ENCODE data around the gene MS4A18. TPM values are rescaled to one million over a fixed set of nuclear protein-coding genes. Genes with fewer than 3 reads are reported as not detected.
A peak's percentile ranks its signal among the peaks of the same experiment; 100 is the strongest.

Gene MS4A18
- total RNA-seq, 1 donor from 2014 or later: not detected

GRCh38 chr11:60763692-60764369 is 39.3 kb downstream of the MS4A18 start:
- Mint-ChIP-seq H3K27ac (no peak overlapping the region), H3K4me3 (no peak overlapping the region), H3K36me3 (ENCODE audit: low read depth) (no peaks in the 10 kb centered on the region), H3K4me1 (ENCODE audit: low read depth) (peaks cover 7% of the 10 kb centered on the region), H3K9me3 (no peaks in the 10 kb centered on the region), H3K27me3 (ENCODE audit: insufficient read depth) (peaks cover 26% of the 10 kb centered on the region)
- DNase-seq (ENCODE audit: low spot score): no peak
- intact Hi-C loops (cut with micrococcal nuclease): no loop called here

- Mint-ChIP-seq H3K9me3 (no peaks in the 10 kb centered on the region), H3K27ac (no peak overlapping the region)
- intact Hi-C loops (cut with micrococcal nuclease): no loop called here
Measured at GRCh38 chr11:60764879-60765278, 40.4 kb downstream of the MS4A18 start.

GRCh38 chr11:60765355-60765754 is 40.8 kb downstream of the MS4A18 start:
- no peak for DNase-seq (ENCODE audit: low spot score)
- H3K9me3 Mint-ChIP-seq: no peaks in the 10 kb centered on the region
- no peak overlapping the region for H3K27ac Mint-ChIP-seq
- no peak overlapping the region for H3K4me3 Mint-ChIP-seq
- no peaks in the 10 kb centered on the region for H3K36me3 Mint-ChIP-seq (ENCODE audit: low read depth)
- intact Hi-C loops (cut with micrococcal nuclease): no loop called here
- H3K27me3 Mint-ChIP-seq (ENCODE audit: insufficient read depth): peaks cover 10% of the 10 kb centered on the region
- H3K4me1 Mint-ChIP-seq (ENCODE audit: low read depth): peaks cover 7% of the 10 kb centered on the region

More at GRCh38 chr11:60764879-60765278, 40.4 kb downstream of the MS4A18 start:
- Mint-ChIP-seq H3K4me3 (no peak overlapping the region), H3K4me1 (ENCODE audit: low read depth) (peaks cover 7% of the 10 kb centered on the region), H3K36me3 (ENCODE audit: low read depth) (no peaks in the 10 kb centered on the region), H3K27me3 (ENCODE audit: insufficient read depth) (peaks cover 15% of the 10 kb centered on the region)
- DNase-seq (ENCODE audit: low spot score): no peak

GRCh38 chr11:60766547-60766946 is 42.0 kb downstream of the MS4A18 start:
- H3K27ac Mint-ChIP-seq: no peak overlapping the region
- H3K27me3 Mint-ChIP-seq (ENCODE audit: insufficient read depth): peaks cover 3% of the 10 kb centered on the region
- no peak for DNase-seq (ENCODE audit: low spot score)
- peaks cover 7% of the 10 kb centered on the region for H3K4me1 Mint-ChIP-seq (ENCODE audit: low read depth)
- no peak overlapping the region for H3K4me3 Mint-ChIP-seq
- no peaks in the 10 kb centered on the region for H3K9me3 Mint-ChIP-seq
- H3K36me3 Mint-ChIP-seq (ENCODE audit: low read depth): no peaks in the 10 kb centered on the region
- intact Hi-C loops (cut with micrococcal nuclease): no loop called here

GRCh38 chr11:60767388-60767811 is 42.9 kb downstream of the MS4A18 start:
- Mint-ChIP-seq H3K36me3 (ENCODE audit: low read depth) (no peaks in the 10 kb centered on the region), H3K9me3 (no peaks in the 10 kb centered on the region), H3K4me3 (no peak overlapping the region), H3K4me1 (ENCODE audit: low read depth) (peaks cover 7% of the 10 kb centered on the region), H3K27me3 (ENCODE audit: insufficient read depth) (no peaks in the 10 kb centered on the region), H3K27ac (no peak overlapping the region)
- intact Hi-C loops (cut with micrococcal nuclease): no loop called here
- DNase-seq (ENCODE audit: low spot score): no peak

GRCh38 chr11:60768202-60768601 is 43.7 kb downstream of the MS4A18 start:
- Mint-ChIP-seq H3K27ac (no peak overlapping the region), H3K4me3 (no peak overlapping the region), H3K9me3 (no peaks in the 10 kb centered on the region), H3K36me3 (ENCODE audit: low read depth) (no peaks in the 10 kb centered on the region), H3K4me1 (ENCODE audit: low read depth) (peaks cover 7% of the 10 kb centered on the region), H3K27me3 (ENCODE audit: insufficient read depth) (no peaks in the 10 kb centered on the region)
- no peak for DNase-seq (ENCODE audit: low spot score)
- intact Hi-C loops (cut with micrococcal nuclease): no loop called here

GRCh38 chr11:60769273-60769672 is 44.8 kb downstream of the MS4A18 start:
- Mint-ChIP-seq H3K4me1 (ENCODE audit: low read depth) (peaks cover 2% of the 10 kb centered on the region), H3K36me3 (ENCODE audit: low read depth) (no peaks in the 10 kb centered on the region), H3K9me3 (no peaks in the 10 kb centered on the region)

GRCh38 chr11:60769811-60770210 is 45.3 kb downstream of the MS4A18 start:
- no peak for DNase-seq (ENCODE audit: low spot score)
- Mint-ChIP-seq H3K4me1 (ENCODE audit: low read depth) (no peaks in the 10 kb centered on the region), H3K27me3 (ENCODE audit: insufficient read depth) (peaks cover 4% of the 10 kb centered on the region), H3K27ac (no peak overlapping the region), H3K9me3 (no peaks in the 10 kb centered on the region), H3K4me3 (no peak overlapping the region), H3K36me3 (ENCODE audit: low read depth) (no peaks in the 10 kb centered on the region)
- intact Hi-C loops (cut with micrococcal nuclease): loop anchor here (10.0 kb wide), 1 partner anchor 415 kb away; no protein-coding TSS in a partner anchor

More at GRCh38 chr11:60769273-60769672, 44.8 kb downstream of the MS4A18 start:
- intact Hi-C loops (cut with micrococcal nuclease): no loop called here
- Mint-ChIP-seq H3K27ac (no peak overlapping the region), H3K27me3 (ENCODE audit: insufficient read depth) (peaks cover under 1% of the 10 kb centered on the region), H3K4me3 (no peak overlapping the region)
- no peak for DNase-seq (ENCODE audit: low spot score)

GRCh38 chr11:60771146-60771545 is 46.6 kb downstream of the MS4A18 start:
- Mint-ChIP-seq H3K27ac (no peak overlapping the region), H3K4me1 (ENCODE audit: low read depth) (peaks cover 5% of the 10 kb centered on the region), H3K36me3 (ENCODE audit: low read depth) (no peaks in the 10 kb centered on the region), H3K27me3 (ENCODE audit: insufficient read depth) (peaks cover 4% of the 10 kb centered on the region), H3K4me3 (no peak overlapping the region), H3K9me3 (no peaks in the 10 kb centered on the region)
- no peak for DNase-seq (ENCODE audit: low spot score)
- intact Hi-C loops (cut with micrococcal nuclease): loop anchor here (10.0 kb wide), 1 partner anchor 414 kb away; no protein-coding TSS in a partner anchor

- Mint-ChIP-seq H3K4me3 (no peak overlapping the region), H3K4me1 (ENCODE audit: low read depth) (peaks cover 5% of the 10 kb centered on the region), H3K9me3 (no peaks in the 10 kb centered on the region), H3K27me3 (ENCODE audit: insufficient read depth) (peaks cover 4% of the 10 kb centered on the region), H3K36me3 (ENCODE audit: low read depth) (no peaks in the 10 kb centered on the region), H3K27ac (no peak overlapping the region)
- intact Hi-C loops (cut with micrococcal nuclease): loop anchor here (10.0 kb wide), 1 partner anchor 413 kb away; no protein-coding TSS in a partner anchor
- no peak for DNase-seq (ENCODE audit: low spot score)
Measured at GRCh38 chr11:60771879-60772525, 47.5 kb downstream of the MS4A18 start.

GRCh38 chr11:60772666-60773065 is 48.1 kb downstream of the MS4A18 start:
- intact Hi-C loops (cut with micrococcal nuclease): loop anchor here (10.0 kb wide), 1 partner anchor 412 kb away; no protein-coding TSS in a partner anchor
- peaks cover 8% of the 10 kb centered on the region for H3K27me3 Mint-ChIP-seq (ENCODE audit: insufficient read depth)
- no peaks in the 10 kb centered on the region for H3K36me3 Mint-ChIP-seq (ENCODE audit: low read depth)

GRCh38 chr11:60774726-60775125 is 50.2 kb downstream of the MS4A18 start:
- H3K4me1 Mint-ChIP-seq (ENCODE audit: low read depth): peaks cover 5% of the 10 kb centered on the region
- no peaks in the 10 kb centered on the region for H3K36me3 Mint-ChIP-seq (ENCODE audit: low read depth)
- H3K9me3 Mint-ChIP-seq: no peaks in the 10 kb centered on the region
- H3K27ac Mint-ChIP-seq: no peak overlapping the region
- no peak for DNase-seq (ENCODE audit: low spot score)
- intact Hi-C loops (cut with micrococcal nuclease): loop anchor here (1.0 to 10.0 kb wide), 3 partner anchors 58 to 410 kb away; no protein-coding TSS in a partner anchor
- no peak overlapping the region for H3K4me3 Mint-ChIP-seq
- H3K27me3 Mint-ChIP-seq (ENCODE audit: insufficient read depth): peaks cover 8% of the 10 kb centered on the region

More at GRCh38 chr11:60772666-60773065, 48.1 kb downstream of the MS4A18 start:
- Mint-ChIP-seq H3K4me3 (no peak overlapping the region), H3K27ac (no peak overlapping the region), H3K9me3 (no peaks in the 10 kb centered on the region), H3K4me1 (ENCODE audit: low read depth) (peaks cover 5% of the 10 kb centered on the region)
- DNase-seq (ENCODE audit: low spot score): no peak

GRCh38 chr11:60775420-60775961 is 51.0 kb downstream of the MS4A18 start:
- H3K9me3 Mint-ChIP-seq: no peaks in the 10 kb centered on the region
- no peak overlapping the region for H3K27ac Mint-ChIP-seq
- H3K4me3 Mint-ChIP-seq: no peak overlapping the region
- H3K4me1 Mint-ChIP-seq (ENCODE audit: low read depth): peaks cover 5% of the 10 kb centered on the region
- H3K36me3 Mint-ChIP-seq (ENCODE audit: low read depth): no peaks in the 10 kb centered on the region
- peak; percentile 69 for DNase-seq (ENCODE audit: low spot score)
- intact Hi-C loops (cut with micrococcal nuclease): loop anchor here (1.0 to 10.0 kb wide), 3 partner anchors 57 to 409 kb away; no protein-coding TSS in a partner anchor
- H3K27me3 Mint-ChIP-seq (ENCODE audit: insufficient read depth): peaks cover 8% of the 10 kb centered on the region
